Mesendoderm (in vitro differentiated cells): Measurements from ENCODE around the gene OPRM1.

Source experiments
- DNase-seq: peaks from one replicate; pipeline ENCODE4 v3.0.0; 2013
- H2AK5ac ChIP-seq: 2 replicates; pipeline ENCODE4 v1.6.1; 2013; ENCODE audit warnings: low read length, inconsistent platforms
- H2BK120ac ChIP-seq: 2 replicates; pipeline ENCODE4 v1.6.1; 2013; ENCODE audit warnings: low read depth, mild to moderate bottlenecking, low read length, moderate library complexity, mixed read lengths
- H2BK15ac ChIP-seq: replicated peaks from 2 replicates; pipeline ENCODE4 v1.6.1; 2013; ENCODE audit warnings: low read depth, mild to moderate bottlenecking, moderate library complexity
- H2BK5ac ChIP-seq: 2 replicates; pipeline ENCODE4 v1.6.1; 2013; ENCODE audit warnings: low read length, inconsistent platforms
- H3K18ac ChIP-seq: 2 replicates; pipeline ENCODE4 v1.6.1; 2013; ENCODE audit warnings: mild to moderate bottlenecking, low read length, mixed read lengths
- H3K23ac ChIP-seq: one replicate; pipeline ENCODE4 v1.6.1; 2013; ENCODE audit warnings: low read length
- H3K27ac ChIP-seq: 2 replicates; pipeline ENCODE4 v1.5.1; 2013; ENCODE audit warnings: low read depth, mild to moderate bottlenecking, inconsistent platforms, low read length, moderate library complexity
- H3K27me3 ChIP-seq: 2 replicates; pipeline ENCODE4 v1.6.1; 2013; ENCODE audit warnings: low read length, control low read depth, mild to moderate bottlenecking, inconsistent platforms; ENCODE audit not compliant: insufficient read depth, poor library complexity
- H3K36me3 ChIP-seq: 2 replicates; pipeline ENCODE4 v1.6.1; 2013; ENCODE audit warnings: low read length, inconsistent platforms; ENCODE audit not compliant: control insufficient read depth, insufficient read depth
- H3K4ac ChIP-seq: one replicate; pipeline ENCODE4 v1.6.1; 2013; ENCODE audit warnings: low read depth, mild to moderate bottlenecking, low read length, moderate library complexity
- H3K4me1 ChIP-seq: 2 replicates; pipeline ENCODE4 v1.6.1; 2013; ENCODE audit warnings: low read depth, low read length, inconsistent platforms; ENCODE audit not compliant: control insufficient read depth
- H3K4me2 ChIP-seq: 2 replicates; pipeline ENCODE4 v1.6.1; 2013; ENCODE audit warnings: low read length
- H3K4me3 ChIP-seq: 2 replicates; pipeline ENCODE4 v1.5.1; 2013; ENCODE audit warnings: mild to moderate bottlenecking, low read length
- H3K56ac ChIP-seq: one replicate; pipeline ENCODE4 v1.6.1; 2013; ENCODE audit warnings: low read length
- H3K79me1 ChIP-seq: 2 replicates; pipeline ENCODE4 v1.6.1; 2013; ENCODE audit warnings: low read length, inconsistent platforms
- H3K79me2 ChIP-seq: 2 replicates; pipeline ENCODE4 v1.6.1; 2013; ENCODE audit warnings: mild to moderate bottlenecking, low read length; ENCODE audit not compliant: control insufficient read depth, insufficient read depth
- H3K9ac ChIP-seq: 2 replicates; pipeline ENCODE4 v1.6.1; 2013; ENCODE audit warnings: low read length, inconsistent platforms
- H4K5ac ChIP-seq: one replicate; pipeline ENCODE4 v1.6.1; 2013; ENCODE audit warnings: low read length
- H4K8ac ChIP-seq: one replicate; pipeline ENCODE4 v1.6.1; 2013; ENCODE audit warnings: low read depth, mild to moderate bottlenecking, control low read depth, low read length, moderate library complexity
- WGBS: extraction: QIAGEN DNeasy Blood & Tissue Kit; methylation state at CpG from one replicate; pipeline ENCODE4 v1.1.7; 2013; ENCODE audit warnings: low lambda C conversion rate, missing lambda C conversion rate; ENCODE audit not compliant: insufficient coverage; ENCODE audit errors: extremely low coverage; 5-methylcytosine and 5-hydroxymethylcytosine counted together

The OPRM1 gene

DNA sequence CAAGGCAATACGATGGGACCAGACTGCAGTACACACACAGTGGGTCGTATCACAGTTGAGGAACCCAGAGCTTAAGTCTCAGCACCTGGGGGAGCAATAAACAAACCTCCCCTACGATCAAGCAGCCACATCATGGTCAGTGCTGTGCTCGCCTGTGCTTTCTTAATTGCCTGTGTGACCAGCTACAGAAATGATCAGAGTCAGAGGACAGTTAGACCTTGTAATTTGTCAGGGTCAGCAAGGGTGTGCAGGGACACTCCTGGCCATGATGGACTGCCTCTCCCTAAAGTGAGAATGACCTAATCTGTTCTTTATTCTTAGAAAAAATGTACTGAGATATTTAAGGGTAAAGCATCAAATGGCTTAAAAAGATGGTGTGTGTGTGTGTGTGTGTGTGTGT, 78.4 kb downstream of the OPRM1 start:
- no peak overlapping the region for H2BK15ac ChIP-seq
- H2AK5ac ChIP-seq: no peak overlapping the region
- no peak overlapping the region for H2BK120ac ChIP-seq
- no peak overlapping the region for H4K5ac ChIP-seq
- no peak overlapping the region for H3K4ac ChIP-seq
- no CpG with 5 or more reads among the region's 4 CpGs for WGBS
- no peak overlapping the region for H3K27ac ChIP-seq
- H3K36me3 ChIP-seq: no peaks in the 10 kb centered on the region
- H4K8ac ChIP-seq: no peak overlapping the region
- no peak overlapping the region for H3K23ac ChIP-seq
- H3K4me3 ChIP-seq: no peak overlapping the region
- H3K9ac ChIP-seq: no peak overlapping the region
- H3K56ac ChIP-seq: no peak overlapping the region
- no peak overlapping the region for H3K4me2 ChIP-seq
- H3K79me1 ChIP-seq: no peaks in the 10 kb centered on the region
- H3K4me1 ChIP-seq: no peaks in the 10 kb centered on the region
- H3K27me3 ChIP-seq: no peaks in the 10 kb centered on the region
- no peaks in the 10 kb centered on the region for H3K79me2 ChIP-seq
- no peak for DNase-seq
- H3K18ac ChIP-seq: no peak overlapping the region
- H2BK5ac ChIP-seq: no peak overlapping the region

DNA sequence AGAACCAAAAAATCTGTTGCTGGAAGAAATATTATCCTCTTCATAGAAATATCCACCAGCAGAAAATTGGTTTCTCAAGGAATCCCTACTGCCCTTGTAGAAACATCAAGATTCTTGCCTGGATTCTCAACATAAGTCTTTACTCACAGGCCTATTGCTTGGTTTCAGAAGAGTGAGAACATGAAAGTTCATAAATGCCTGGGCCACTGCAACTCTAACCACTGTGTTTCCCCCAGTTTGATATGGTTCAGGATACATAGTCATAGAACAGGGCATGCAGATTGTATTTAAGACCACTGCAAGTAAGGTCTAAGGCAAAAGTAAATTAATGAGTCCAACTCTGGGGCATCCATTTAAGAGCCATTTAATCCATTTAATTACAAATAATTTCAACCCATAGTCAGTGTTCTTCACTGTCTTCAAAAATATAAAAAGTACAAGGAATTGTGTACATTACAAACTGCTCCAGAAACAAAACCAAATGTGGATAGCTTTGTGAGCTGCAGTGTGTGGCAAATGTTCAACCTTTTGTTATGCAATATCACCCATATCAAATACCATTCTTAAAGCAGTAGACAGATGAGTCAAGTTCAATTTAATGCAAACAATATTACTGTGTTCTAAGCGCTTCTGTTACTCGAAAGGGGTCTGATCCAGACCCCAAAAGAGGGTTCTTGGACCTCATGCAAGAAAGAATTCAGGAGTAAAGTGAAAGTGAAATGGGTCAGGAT, 83.3 kb downstream of the OPRM1 start:
- Histone ChIP-seq H3K4me3 (no peak overlapping the region), H3K56ac (no peak overlapping the region), H3K4me1 (no peaks in the 10 kb centered on the region), H3K9ac (no peak overlapping the region), H2BK120ac (no peak overlapping the region), H3K79me1 (no peaks in the 10 kb centered on the region), H3K36me3 (no peaks in the 10 kb centered on the region), H3K27me3 (no peaks in the 10 kb centered on the region), H3K23ac (no peak overlapping the region), H3K4ac (no peak overlapping the region), H4K8ac (no peak overlapping the region), H3K18ac (no peak overlapping the region), H3K27ac (no peak overlapping the region), H2AK5ac (no peak overlapping the region), H3K79me2 (no peaks in the 10 kb centered on the region), H2BK15ac (no peak overlapping the region), H3K4me2 (no peak overlapping the region), H2BK5ac (no peak overlapping the region), H4K5ac (no peak overlapping the region)
- DNase-seq: no peak
- WGBS: no CpG with 5 or more reads among the region's 2 CpGs

DNA sequence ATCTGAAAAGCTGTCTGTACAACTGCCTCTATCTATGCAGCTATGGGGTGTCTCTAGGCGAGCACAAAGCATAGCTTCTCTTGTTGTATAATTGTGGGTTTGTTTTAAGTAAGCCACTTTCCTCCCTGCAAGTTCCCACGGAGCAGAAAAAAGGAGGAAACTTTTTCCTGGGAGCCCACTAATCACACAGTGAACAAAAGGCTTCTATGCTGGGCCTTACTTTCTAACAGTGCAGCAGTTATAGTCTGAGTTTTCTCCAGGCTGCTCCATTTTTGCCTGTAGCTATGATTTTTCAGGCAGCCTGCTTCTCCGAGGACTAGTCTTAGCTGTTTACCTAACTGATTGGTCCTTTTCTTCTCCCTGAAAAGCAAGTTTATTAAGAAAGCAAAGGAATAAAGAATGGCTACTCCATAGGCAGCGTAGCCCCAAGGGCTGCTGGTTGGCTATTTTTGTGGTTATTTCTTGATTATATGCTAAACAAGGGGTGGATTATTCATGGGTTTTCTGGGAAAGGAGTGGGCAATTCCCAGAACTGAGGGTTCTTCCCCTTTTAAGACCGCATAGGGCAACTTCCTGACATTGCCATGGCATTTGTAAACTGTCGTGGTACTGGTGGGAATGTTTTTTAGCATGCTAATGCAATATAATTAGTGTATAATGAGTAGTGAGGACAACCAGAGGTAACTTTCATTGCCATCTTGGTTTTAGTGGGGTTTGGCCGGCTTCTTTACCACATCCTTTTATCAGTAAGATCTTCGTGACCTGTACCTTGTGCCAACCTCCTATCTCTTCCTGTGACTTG, 84.3 kb downstream of the OPRM1 start:
- Histone ChIP-seq H2BK15ac (no peak overlapping the region), H3K23ac (no peak overlapping the region), H2BK120ac (no peak overlapping the region), H2AK5ac (no peak overlapping the region), H3K56ac (no peak overlapping the region), H3K18ac (no peak overlapping the region), H2BK5ac (no peak overlapping the region), H3K9ac (no peak overlapping the region), H3K79me2 (no peaks in the 10 kb centered on the region), H3K4me2 (no peak overlapping the region), H3K79me1 (no peaks in the 10 kb centered on the region), H4K8ac (no peak overlapping the region), H3K27ac (no peak overlapping the region), H3K4me1 (no peaks in the 10 kb centered on the region), H3K27me3 (no peaks in the 10 kb centered on the region), H3K4me3 (no peak overlapping the region), H3K36me3 (no peaks in the 10 kb centered on the region), H4K5ac (no peak overlapping the region), H3K4ac (no peak overlapping the region)
- WGBS: no CpG with 5 or more reads among the region's 8 CpGs
- DNase-seq: no peak

DNA sequence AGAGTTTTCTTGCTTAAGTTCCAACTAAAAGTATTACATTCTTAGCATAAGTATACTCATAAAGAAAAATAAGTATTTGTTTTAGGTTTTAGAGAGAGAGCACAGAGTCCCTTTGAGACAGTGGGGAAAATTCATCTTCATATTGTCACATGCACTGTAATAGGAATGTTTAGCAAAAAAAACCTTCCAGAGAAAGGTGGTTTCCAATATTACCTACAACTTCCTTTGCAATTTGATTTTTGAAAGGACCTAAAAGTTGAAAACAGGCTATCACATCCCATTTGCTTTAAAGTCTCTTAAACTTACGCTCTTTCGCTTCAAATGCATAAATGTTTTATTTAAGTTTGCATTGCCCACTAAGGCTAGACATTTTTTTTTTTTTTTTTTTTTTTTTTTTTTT, 86.4 kb downstream of the OPRM1 start:
- Histone ChIP-seq H3K18ac (no peak overlapping the region), H3K4ac (no peak overlapping the region), H2AK5ac (no peak overlapping the region), H3K56ac (no peak overlapping the region), H2BK120ac (no peak overlapping the region), H2BK15ac (no peak overlapping the region), H3K27ac (no peak overlapping the region), H3K27me3 (no peaks in the 10 kb centered on the region), H3K79me2 (no peaks in the 10 kb centered on the region), H4K5ac (no peak overlapping the region), H3K4me3 (no peak overlapping the region), H3K23ac (no peak overlapping the region), H3K36me3 (no peaks in the 10 kb centered on the region), H2BK5ac (no peak overlapping the region), H3K4me1 (no peaks in the 10 kb centered on the region), H3K9ac (no peak overlapping the region), H4K8ac (no peak overlapping the region), H3K4me2 (no peak overlapping the region), H3K79me1 (no peaks in the 10 kb centered on the region)
- DNase-seq: no peak
- WGBS: no CpG with 5 or more reads among the region's 2 CpGs

DNA sequence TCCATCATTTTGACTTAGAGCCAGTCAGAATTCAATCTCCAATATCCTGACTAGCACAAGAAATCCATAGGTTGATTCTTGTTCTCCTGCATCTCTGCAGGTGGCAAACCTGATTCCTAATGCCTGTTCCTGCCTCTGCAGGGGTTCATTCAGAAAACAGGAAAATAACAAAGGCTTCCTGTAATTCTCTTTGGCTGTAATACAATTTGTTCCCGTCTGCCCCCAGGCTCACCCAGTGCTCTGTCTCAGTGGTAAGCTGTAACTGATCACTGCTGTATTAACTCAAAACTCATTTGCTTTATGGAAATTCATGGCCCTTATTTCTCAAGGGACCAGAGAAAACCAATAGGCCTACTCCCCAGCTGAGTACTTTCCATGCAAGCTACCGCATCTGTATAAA, 88.6 kb downstream of the OPRM1 start:
- DNase-seq: peak; percentile 57
- Histone ChIP-seq H3K4me2 (no peak overlapping the region), H2AK5ac (no peak overlapping the region), H3K18ac (no peak overlapping the region), H3K4me1 (no peaks in the 10 kb centered on the region), H2BK15ac (no peak overlapping the region), H3K79me2 (no peaks in the 10 kb centered on the region), H2BK120ac (no peak overlapping the region), H4K5ac (no peak overlapping the region), H3K9ac (no peak overlapping the region), H4K8ac (no peak overlapping the region), H3K4ac (no peak overlapping the region), H3K27ac (no peak overlapping the region), H3K56ac (no peak overlapping the region), H3K23ac (no peak overlapping the region), H3K4me3 (no peak overlapping the region), H3K27me3 (no peaks in the 10 kb centered on the region), H3K79me1 (no peaks in the 10 kb centered on the region), H3K36me3 (no peaks in the 10 kb centered on the region), H2BK5ac (no peak overlapping the region)
- no CpG with 5 or more reads among the region's 2 CpGs for WGBS
